K562 (cell line): ENCODE measurements around the gene HOXA13. TPM values are rescaled to one million over a fixed set of nuclear protein-coding genes. Genes with fewer than 3 reads are reported as not detected.

Source experiments
- ATAC-seq: fragments of 200-7000 bp; cut with Tn5 transposase; 3 replicates; pipeline ENCODE4 v1.9.1; 2020; ENCODE audit warnings: moderate library complexity
- BruUV-seq: library from RNA; stranded (reverse); fragments of 400-500 nt; replicated peaks from 2 replicates; lab custom pipeline; 2021; lab: Mats Ljungman, UMichigan
- CTCF ChIA-PET: fragments of 300-600 bp; formaldehyde crosslinking; extraction: SDS; loops from one replicate; lab custom pipeline; 2021; ENCODE audit warnings: low intra/inter-chr PET ratio; lab: Yijun Ruan, JAX
- POLR2A ChIA-PET: fragments of 300-600, 350-650 bp; sonication (Branson Sonifier 250); formaldehyde crosslinking; extraction: SDS; loops from one replicate; lab custom pipeline; 2021; ENCODE audit warnings: antibody characterized with exemption, inconsistent platforms; lab: Yijun Ruan, JAX
- DNase-seq, 4 experiments: peaks; one replicate each; pipeline versions ENCODE4 v3.0.0 to v3.0.0-alpha.2; 2011 to 2018; ENCODE audit warnings: low spot score in 3 of 4, mixed read lengths in 3 of 4; ENCODE audit errors: extremely low read depth in 1 of 4
- FAIRE-seq: peaks from 2 replicates; lab custom pipeline; 2011; peaks lifted over from hg19 to GRCh38; lab: Jason Lieb, UNC
- H2AFZ ChIP-seq: 2 replicates; pipeline ENCODE4 v1.6.0; 2011; ENCODE audit warnings: low read depth, low read length, control low read depth, inconsistent platforms
- H3K27ac ChIP-seq: fragments of 200-600 bp; 3 replicates; pipeline ENCODE4 v1.8.0; 2011; ENCODE audit warnings: low read depth, mild to moderate bottlenecking, control low read depth, inconsistent platforms, low read length, moderate library complexity, mixed read lengths; ENCODE audit errors: extremely low read depth
- H3K27me3 ChIP-seq, 2 experiments: fragments of 300-600 bp in 1 of 2; 2 replicates in 1 of 2; 3 replicates in 1 of 2; pipeline versions ENCODE4 v1.6.0 to v1.8.0; 2011; ENCODE audit warnings: inconsistent platforms in 2 of 2, low read length in 2 of 2, mild to moderate bottlenecking in 1 of 2, mixed read lengths in 1 of 2, moderate library complexity in 1 of 2; ENCODE audit not compliant: control insufficient read depth in 2 of 2, insufficient read depth in 2 of 2
- H3K36me3 ChIP-seq: fragments of 300-600 bp; 3 replicates; pipeline ENCODE4 v1.8.0; 2011; ENCODE audit warnings: mild to moderate bottlenecking, low read length, inconsistent platforms; ENCODE audit not compliant: control insufficient read depth, insufficient read depth
- H3K4me1 ChIP-seq, 2 experiments: fragments of 200-600 bp in 1 of 2; replicated peaks in 1 of 2; 2 replicates in 1 of 2; 3 replicates in 1 of 2; pipeline versions ENCODE4 v1.5.1 to v1.8.0; 2011; ENCODE audit warnings: inconsistent platforms in 2 of 2, low read length in 2 of 2, mild to moderate bottlenecking in 1 of 2, mixed read lengths in 1 of 2, moderate library complexity in 1 of 2; ENCODE audit not compliant: control insufficient read depth in 2 of 2, insufficient read depth in 2 of 2
- H3K4me2 ChIP-seq: 2 replicates; pipeline ENCODE4 v1.6.1; 2011; ENCODE audit warnings: low read length, control low read depth, inconsistent platforms, mixed read lengths; ENCODE audit not compliant: insufficient read depth
- H3K4me3 ChIP-seq: fragments of 200-600 bp; sonication (generic), shearing (Covaris generic); 2 replicates; pipeline ENCODE4 v1.5.1; 2016; ENCODE audit warnings: control low read depth, inconsistent platforms
- H3K79me2 ChIP-seq: fragments of 200-600 bp; 3 replicates; pipeline ENCODE4 v1.8.0; 2011; ENCODE audit warnings: low read length, inconsistent platforms; ENCODE audit not compliant: control insufficient read depth, insufficient read depth
- H3K9ac ChIP-seq, 2 experiments: 2 replicates each; pipeline versions ENCODE4 v1.6.0 to v1.6.1; 2011; ENCODE audit warnings: low read depth in 2 of 2, low read length in 2 of 2, control low read depth in 1 of 2, inconsistent platforms in 1 of 2, mild to moderate bottlenecking in 1 of 2, mixed read lengths in 1 of 2; ENCODE audit not compliant: insufficient read depth in 1 of 2
- H3K9me1 ChIP-seq: one replicate; pipeline ENCODE4 v1.6.0; 2011; ENCODE audit warnings: inconsistent platforms, mild to moderate bottlenecking, low read length, moderate library complexity; ENCODE audit not compliant: control insufficient read depth, insufficient read depth
- H3K9me3 ChIP-seq: replicated peaks from 2 replicates; pipeline ENCODE4 v1.5.1; 2011; ENCODE audit warnings: low read depth, low read length, inconsistent platforms; ENCODE audit not compliant: control insufficient read depth, insufficient read depth
- H4K20me1 ChIP-seq: replicated peaks from 2 replicates; pipeline ENCODE4 v1.6.1; 2011; ENCODE audit warnings: low read length, inconsistent platforms, mixed read lengths; ENCODE audit not compliant: control insufficient read depth, insufficient read depth
- CBX5 ChIP-seq: IDR thresholded peaks from 2 replicates; pipeline ENCODE4 v1.6.1; 2014; ENCODE audit warnings: low read depth, borderline replicate concordance
- ID3 ChIP-seq, 2 experiments: fragments of 250-450 bp in 1 of 2; fragments of 450-650 bp in 1 of 2; sonication (Bioruptor Pico) in 1 of 2; IDR thresholded peaks; 2 replicates each; pipeline versions ENCODE4 v1.6.1 to v1.8.0; 2016 to 2021; ENCODE audit warnings: mild to moderate bottlenecking in 2 of 2, moderate library complexity in 2 of 2, missing compliant biosample characterization in 1 of 2, missing genetic modification characterization in 1 of 2
- PHF20 ChIP-seq: fragments of 450-650 bp; IDR thresholded peaks from 2 replicates; pipeline ENCODE4 v1.6.1; 2018; ENCODE audit not compliant: partially characterized antibody
- POLR3A ChIP-seq: IDR thresholded peaks from 2 replicates; pipeline ENCODE4 v1.6.1; 2011; ENCODE audit warnings: borderline replicate concordance, mild to moderate bottlenecking, moderate library complexity; ENCODE audit not compliant: insufficient read length, insufficient read depth; ENCODE audit errors: extremely low read depth
- SRSF9 ChIP-seq: fragments of 200-400 bp; formaldehyde crosslinking; IDR thresholded peaks from 2 replicates; pipeline ENCODE4 v1.6.1; 2017; ENCODE audit warnings: low read depth, low read length, borderline replicate concordance
- ZNF133 ChIP-seq: fragments of 250-450 bp; sonication (Bioruptor Pico); IDR thresholded peaks from 2 replicates; pipeline ENCODE4 v1.4.0; 2020; ENCODE audit warnings: mild to moderate bottlenecking
- WGBS: fragments of 100-300 bp; shearing (Covaris generic); methylation state at CpG from one replicate; pipeline ENCODE4 v1.1.6; 2016; ENCODE audit warnings: low coverage, mixed read lengths; ENCODE audit not compliant: insufficient coverage; ENCODE audit errors: missing lambda C conversion rate; 5-methylcytosine and 5-hydroxymethylcytosine counted together
- in situ Hi-C: fragments of 300-500 bp; cut with MboI; formaldehyde crosslinking; loops from 4 replicates; pipeline ENCODE4 v1.15.0; 2018; ENCODE audit warnings: inconsistent platforms, mixed read lengths
- intact Hi-C: fragments of 100-400 bp; cut with micrococcal nuclease; formaldehyde crosslinking; loops from 2 replicates; pipeline ENCODE4 v1.14.2; 2022
- polyA plus RNA-seq, 8 experiments: library from polyadenylated mRNA; depleted of rRNA in 4 of 8; stranded (reverse) in 5 of 8; unstranded in 3 of 8; fragments of >200 nt; fragmentation: Nextera tagmentation in 2 of 8; fragmentation: Illumina TruSeq in 1 of 8; extraction: Ambion mirVana in 2 of 8; extraction: Trizol in 1 of 8; gene quantifications; 2 replicates each; pipeline versions ENCODE4 v1.2.1 to v1.2.3, GENCODE V29; 2011 to 2014; ENCODE audit warnings: inconsistent platforms in 1 of 8, missing spikeins in 1 of 8
- total RNA-seq, 7 experiments: library from RNA; depleted of rRNA in 6 of 7; stranded (reverse); fragments of >200 nt in 6 of 7; fragmentation: Illumina TruSeq in 2 of 7; extraction: Trizol in 2 of 7; gene quantifications; 2 replicates each; pipeline versions ENCODE4 v1.2.1 to v1.2.3, GENCODE V29; 2011 to 2021; ENCODE audit warnings: low replicate concordance in 1 of 7

HOXA13 gene
- total and polyA plus RNA-seq, 9 of the 15 experiments (the other 6 are each of a cell fraction or from before 2014, with no cell fraction given): not detected

- H3K27me3 ChIP-seq: peaks cover 26 to 54% of the 10 kb centered on the region in 2 experiments
- in situ Hi-C loops: no loop called here
These were observed 7.2 kb downstream of the HOXA13 start for GRCh38 chr7:27192546-27193334.

GRCh38 chr7:27191833-27192545, 7.9 kb downstream of the HOXA13 start:
- H3K9ac ChIP-seq: no peak overlapping the region
- no peak for DNase-seq
- H3K4me2 ChIP-seq: no peak overlapping the region
- peaks cover 0 to 18% of the 10 kb centered on the region in 2 experiments; a peak in 2 of 5 replicates for H3K4me1 ChIP-seq
- in situ Hi-C loops: no loop called here
- no peaks in the 10 kb centered on the region for H3K9me3 ChIP-seq
- POLR2A ChIA-PET: no interaction called here
- intact Hi-C loops: no loop called here
- H4K20me1 ChIP-seq: no peaks in the 10 kb centered on the region
- no TSS peak for BruUV-seq
- CTCF ChIA-PET: no interaction called here
- H3K79me2 ChIP-seq: no peaks in the 10 kb centered on the region
- TF ChIP-seq SRSF9 (no peak), ZNF133 (no peak), ID3 (CRISPR knock-in tag; IDR thresholded peaks at IDR 0.05) (no peak), ID3 (tag; IDR thresholded peaks at IDR 0.05) (no peak), PHF20 (no peak)
- TF ChIP-seq, all 486 proteins: peak for 0
- Histone ChIP-seq H3K9me1 (no peaks in the 10 kb centered on the region), H3K27me3 (peaks cover 28 to 59% of the 10 kb centered on the region in 2 experiments), H2AFZ (no peak overlapping the region), H3K36me3 (no peaks in the 10 kb centered on the region), H3K27ac (no peak overlapping the region), H3K4me3 (no peak overlapping the region)
- ATAC-seq (no peak), FAIRE-seq (no peak)
- 9% methylated on average over 31 of the region's 42 CpGs for WGBS

More at GRCh38 chr7:27192546-27193334, 7.2 kb downstream of the HOXA13 start:
- Histone ChIP-seq H3K36me3 (no peaks in the 10 kb centered on the region), H3K4me2 (no peak overlapping the region), H3K9ac (no peak overlapping the region), H3K4me3 (no peak overlapping the region), H2AFZ (no peak overlapping the region), H3K9me3 (no peaks in the 10 kb centered on the region), H3K4me1 (peaks cover 0 to 17% of the 10 kb centered on the region in 2 experiments; a peak in 2 of 5 replicates), H3K79me2 (no peaks in the 10 kb centered on the region), H3K27ac (no peak overlapping the region), H4K20me1 (no peaks in the 10 kb centered on the region), H3K9me1 (no peaks in the 10 kb centered on the region)
- DNase-seq (no peak), FAIRE-seq (no peak), ATAC-seq (no peak)
- ChIA-PET POLR2A (no interaction called here), CTCF (no interaction called here)
- 41% methylated on average over 59 of the region's 78 CpGs for WGBS
- no TSS peak for BruUV-seq
- TF ChIP-seq POLR3A (no peak), CBX5 (no peak)
- intact Hi-C loops: no loop called here
